Measurements from ENCODE around the gene FUOM. TPM values are rescaled to one million over a fixed set of nuclear protein-coding genes. Genes with fewer than 3 reads are reported as not detected.

FUOM gene
- total and polyA plus RNA-seq, 2 of the 4 experiments (the other 2 are of a cell fraction), result 26.3 to 52.8 TPM

GRCh38 chr10:133351408-133352318 is 6.2 kb downstream of the FUOM start:
- dilution Hi-C loops (cut with HindIII; ENCODE audit: low sequenced_read_pairs, unreplicated experiment) (no loop called here), intact Hi-C loops (cut with micrococcal nuclease) (no loop called here), in situ Hi-C loops (cut with MboI; ENCODE audit: low sequenced_read_pairs) (no loop called here)
- Histone ChIP-seq H3K9me3 (ENCODE audit: control insufficient read depth, insufficient read depth, low read length) (no peaks in the 10 kb centered on the region), H3K4me3 (ENCODE audit: insufficient read depth, low read depth, low read length) (no peak overlapping the region), H3K4me2 (ENCODE audit: low read depth, low read length) (no peak overlapping the region), H3K4ac (ENCODE audit: low read depth, low read length) (no peak overlapping the region), H3K27me3 (ENCODE audit: control insufficient read depth, insufficient read depth, low read length) (peaks cover 3% of the 10 kb centered on the region; the same call in 1 of the 2 replicates), H2BK120ac (ENCODE audit: low read depth, low read length) (no peak overlapping the region), H4K5ac (ENCODE audit: low read depth, low read length) (no peak overlapping the region), H3K27ac (ENCODE audit: insufficient read depth, low read length) (no peak overlapping the region), H3K56ac (ENCODE audit: extremely low read depth, insufficient read depth, low read length) (no peak overlapping the region), H3K18ac (ENCODE audit: low read depth, low read length) (no peak overlapping the region), H4K8ac (ENCODE audit: low read depth in 2 of 2, low read length in 2 of 2) (no peak overlapping the region), H2AK9ac (replicated peaks; ENCODE audit: low read depth, low read length, poor library complexity) (peak overlapping the region; percentile 28), H3K14ac (replicated peaks; ENCODE audit: low read depth, low read length) (no peak overlapping the region), H3K36me3 (ENCODE audit: control insufficient read depth, insufficient read depth, low read length) (peaks cover 5% of the 10 kb centered on the region; the same call in 1 of the 2 replicates), H3K79me1 (ENCODE audit: low read depth in 1 of 2, low read length in 2 of 2) (peaks cover 5 to 7% of the 10 kb centered on the region in 2 experiments; a peak in 1 of 4 replicates), H3K4me1 (ENCODE audit: control insufficient read depth, insufficient read depth, low read length) (peaks cover 2% of the 10 kb centered on the region; the same call in 1 of the 2 replicates), H2AK5ac (ENCODE audit: low read depth, low read length) (no peak overlapping the region), H3K9ac (ENCODE audit: low read depth, low read length) (no peak overlapping the region), H2AFZ (replicated peaks; ENCODE audit: low read length, poor library complexity) (no peak overlapping the region), H3K23ac (ENCODE audit: low read depth, low read length) (no peak overlapping the region), H4K91ac (ENCODE audit: insufficient read depth, low read depth, low read length) (no peak overlapping the region), H3K9me1 (ENCODE audit: insufficient read depth, low read length) (0 out of 2 replicates have a peak, but pooled peaks cover 5% of the 10 kb centered on the region), H2BK5ac (ENCODE audit: low read depth, low read length, poor library complexity, severe bottlenecking) (no peak overlapping the region), H4K20me1 (ENCODE audit: insufficient read depth, low read length) (peaks cover 3% of the 10 kb centered on the region), H2BK20ac (ENCODE audit: low read depth, low read length) (no peak overlapping the region), H2BK15ac (ENCODE audit: low read depth, low read length) (no peak overlapping the region)
- TF ChIP-seq CTCF (conservative IDR thresholded peaks at IDR 0.05; ENCODE audit: low read depth, low read length) (peak; percentile 9; the same call in 1 of the 2 replicates), ELK1 (IDR thresholded peaks at IDR 0.05; ENCODE audit: borderline replicate concordance, low read depth, low read length) (no peak)
- no peak for DNase-seq
- WGBS, 2 experiments (ENCODE audit: extremely low coverage in 2 of 2, insufficient read length in 1 of 2), result 70% methylated on average over 14 of the region's 24 CpGs; no CpG with 5 or more reads in 1 of the 2 experiments
- POLR2A ChIA-PET (ENCODE audit: unreplicated experiment), result no interaction called here
- no peak; the same call in none of the 2 replicates for ATAC-seq (ENCODE audit: low read depth)
- BruUV-seq (replicated peaks), result no TSS peak
- CTCF ChIA-PET, result no interaction called here
